NCI-H1436 treated with DMSO at 0.1 percent for 48 hours (cell line): Measurements from ENCODE around the gene SPATA25.
"Not testable (repeated sequence)": the region's sequence is repeated elsewhere in the genome, so short reads cannot be mapped to it uniquely, and the experiment has no call there.

Experiments
- DNase-seq: peaks from one replicate; lab custom pipeline; 2025; lab: John Stamatoyannopoulos, UW

Gene SPATA25, protein sequence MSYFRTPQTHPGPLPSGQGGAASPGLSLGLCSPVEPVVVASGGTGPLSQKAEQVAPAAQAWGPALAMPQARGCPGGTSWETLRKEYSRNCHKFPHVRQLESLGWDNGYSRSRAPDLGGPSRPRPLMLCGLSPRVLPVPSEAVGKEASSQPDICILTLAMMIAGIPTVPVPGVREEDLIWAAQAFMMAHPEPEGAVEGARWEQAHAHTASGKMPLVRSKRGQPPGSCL

DNA sequence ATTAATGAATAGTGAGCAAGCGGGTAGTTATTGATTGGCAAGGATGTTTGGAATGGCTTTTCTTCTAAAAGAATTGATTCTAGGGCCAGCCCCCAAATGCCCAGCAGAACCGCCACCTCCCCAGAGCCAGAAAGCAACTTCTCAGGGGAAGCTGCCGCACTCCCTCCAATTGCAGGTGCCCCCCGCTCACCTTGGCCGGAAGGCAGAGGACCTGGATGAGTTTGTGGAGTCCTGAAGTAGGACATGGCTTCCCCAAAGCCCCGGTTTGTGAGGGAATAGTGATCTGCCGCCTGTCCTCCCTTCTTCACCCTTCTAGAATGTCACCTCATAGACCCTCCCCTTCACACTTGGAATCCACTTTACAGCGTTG lies at the start of gene SPATA25:
Gene SPATA25 (minus strand): TSS at position 277 of the 370 bp plus-strand sequence. CDS start 32 bp downstream, at position 245.
- DNase-seq = no peak

- DNase-seq = no peak
Observed at GRCh38 chr20:45935416-45936046, 48.1 kb upstream of the SPATA25 start.

- peak; percentile 83 for DNase-seq
Observed at GRCh38 chr20:45934586-45935415, 47.4 kb upstream of the SPATA25 start, which contains the start of gene PCIF1. PCIF1 (plus strand) TSS chr20:45934683; CDS start chr20:45939000, 4,317 bp downstream.

DNA sequence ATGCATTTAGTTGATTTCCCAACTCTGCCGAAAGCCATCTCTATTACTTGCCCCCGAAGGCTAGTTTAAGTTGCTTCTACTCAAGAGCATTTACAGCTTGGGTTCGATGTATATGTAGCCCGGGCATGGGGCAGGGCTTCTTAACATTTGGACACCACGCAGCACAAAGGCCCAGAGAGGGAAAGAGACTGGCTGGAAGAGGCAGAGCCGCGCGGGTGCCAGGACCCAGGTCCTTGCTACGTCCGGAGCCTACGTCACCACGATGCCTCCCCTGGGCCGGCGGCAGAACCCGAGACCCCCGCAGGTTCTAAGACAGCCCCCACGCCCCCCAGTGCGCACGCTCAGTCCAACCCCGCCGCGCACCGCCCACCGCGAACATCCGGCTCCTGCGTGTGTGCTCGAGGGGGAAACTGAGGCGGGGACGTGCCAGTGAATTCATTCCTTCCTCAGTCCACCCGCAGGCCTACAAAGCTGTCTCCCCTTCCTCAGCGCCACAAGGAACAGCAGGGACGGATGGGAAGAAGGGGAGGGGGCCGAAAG lies 46.7 kb upstream of the SPATA25 start:
- no peak for DNase-seq

DNA sequence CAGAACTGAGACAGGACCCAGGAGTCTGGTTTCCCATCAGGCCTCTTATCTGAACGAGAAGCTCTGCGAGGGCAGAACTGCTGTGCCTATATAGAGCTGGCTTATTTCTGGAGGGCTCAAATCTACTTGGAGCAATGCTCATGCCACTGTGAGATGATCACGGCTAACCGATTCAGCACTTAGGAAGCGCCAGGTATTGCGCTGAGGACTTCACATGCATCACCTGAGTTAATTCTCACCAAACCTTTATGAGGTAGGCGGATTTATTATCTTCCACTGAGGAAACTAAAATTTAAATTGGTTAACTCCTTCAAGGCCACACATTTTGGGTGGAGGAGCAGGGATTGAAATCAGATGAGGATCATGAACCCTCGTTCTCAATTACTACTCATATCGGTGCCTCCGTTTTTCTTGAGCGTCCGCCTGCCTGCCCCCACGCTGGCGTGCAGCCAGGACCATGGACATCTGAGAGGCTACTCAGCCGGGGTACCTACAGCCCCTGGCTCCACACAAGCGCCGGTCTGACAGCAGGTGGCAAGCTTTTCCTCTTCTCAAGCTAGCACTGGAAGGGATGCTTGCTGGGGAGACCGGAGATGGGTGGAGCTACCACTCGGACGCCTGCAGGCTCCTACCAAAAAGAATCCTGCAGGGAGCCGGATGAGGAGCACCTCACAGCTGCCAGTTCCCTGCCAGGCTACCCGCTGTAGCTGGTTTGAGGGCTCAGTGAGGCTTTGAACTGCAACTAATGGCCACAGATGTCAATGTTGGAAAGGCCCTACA lies 46.0 kb upstream of the SPATA25 start:
- DNase-seq = peak; percentile 61

DNA sequence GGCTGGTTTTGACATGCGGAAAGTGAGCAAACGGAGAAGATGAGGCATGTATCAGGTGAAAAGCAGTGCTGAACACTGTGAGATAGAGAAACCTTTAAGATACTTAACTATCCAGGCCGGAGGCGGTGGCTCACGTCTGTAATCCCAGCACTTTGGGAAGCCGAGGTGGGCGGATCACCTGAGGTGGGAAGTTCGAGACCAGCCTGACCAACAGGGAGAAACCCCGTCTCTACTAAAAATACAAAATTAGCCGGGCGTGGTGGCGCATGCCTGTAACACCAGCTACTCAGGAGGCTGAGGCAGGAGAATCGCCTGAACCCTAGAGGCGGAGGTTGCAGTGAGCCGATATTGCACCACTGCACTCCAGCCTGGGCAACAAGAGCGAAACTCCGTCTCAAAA lies 44.3 kb upstream of the SPATA25 start:
- not testable (repeated sequence) for DNase-seq

- no peak for DNase-seq
Observed at GRCh38 chr20:45927071-45927878, 39.9 kb upstream of the SPATA25 start.

DNA sequence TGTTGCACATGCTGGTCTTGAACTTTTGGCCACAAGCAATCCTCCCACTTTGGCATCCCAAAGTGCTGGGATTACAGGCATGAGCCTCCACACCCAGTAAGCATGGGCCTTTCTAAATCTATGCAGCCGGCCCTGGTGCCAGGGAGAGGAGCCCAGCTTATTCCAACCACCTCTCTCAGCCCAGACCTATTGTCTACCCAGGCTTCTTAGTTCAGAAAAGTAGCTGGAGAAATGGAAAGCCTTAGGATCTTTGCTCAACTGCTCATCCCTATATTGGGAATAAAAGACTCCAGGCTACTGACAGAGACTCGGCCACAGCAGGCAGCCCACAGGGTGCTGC lies 39.3 kb upstream of the SPATA25 start:
- no peak for DNase-seq

- no peak for DNase-seq
Observed at GRCh38 chr20:45925821-45926506, 38.5 kb upstream of the SPATA25 start.

- DNase-seq = no peak
Observed at GRCh38 chr20:45924391-45925261, 37.2 kb upstream of the SPATA25 start.

DNA sequence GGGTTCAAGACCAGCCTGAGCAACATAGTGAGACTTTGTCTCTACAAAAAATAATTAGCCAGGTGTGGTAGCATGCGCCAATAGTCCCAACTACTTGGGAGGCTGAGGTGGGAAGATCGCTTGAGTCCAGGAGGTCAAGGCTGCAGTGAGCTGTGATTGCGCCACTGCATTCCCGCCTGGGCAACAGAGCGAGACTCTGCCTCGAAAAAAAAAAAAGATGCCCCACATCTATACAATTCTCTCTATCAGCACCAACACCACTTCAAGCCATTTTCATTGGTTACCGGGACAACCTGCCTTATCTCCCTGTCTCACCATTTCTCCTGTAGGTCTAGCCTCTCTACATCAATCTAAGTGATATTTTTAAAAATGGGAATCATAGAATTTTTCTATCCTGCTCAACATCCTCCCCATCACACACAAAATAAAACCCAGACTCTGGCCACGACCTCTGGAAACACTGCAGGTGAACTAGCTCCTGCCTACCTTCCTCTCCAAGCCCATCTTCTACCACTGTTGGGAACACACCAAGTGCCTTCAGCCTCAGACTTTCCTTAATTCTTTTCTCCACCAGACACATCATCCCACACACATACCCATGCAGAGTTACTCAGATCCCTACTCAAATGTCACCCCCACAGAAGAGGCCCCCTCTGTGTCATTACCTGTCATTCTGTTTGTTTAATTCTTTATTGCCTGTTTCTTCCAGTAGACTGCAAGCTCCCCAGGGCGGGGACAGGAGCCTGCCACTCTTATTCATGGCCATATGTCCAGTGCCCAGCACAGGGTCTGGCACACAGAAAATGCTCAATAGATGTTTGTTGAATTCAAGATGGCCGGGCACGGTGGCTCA lies 34.1 kb upstream of the SPATA25 start:
- DNase-seq = no peak

DNA sequence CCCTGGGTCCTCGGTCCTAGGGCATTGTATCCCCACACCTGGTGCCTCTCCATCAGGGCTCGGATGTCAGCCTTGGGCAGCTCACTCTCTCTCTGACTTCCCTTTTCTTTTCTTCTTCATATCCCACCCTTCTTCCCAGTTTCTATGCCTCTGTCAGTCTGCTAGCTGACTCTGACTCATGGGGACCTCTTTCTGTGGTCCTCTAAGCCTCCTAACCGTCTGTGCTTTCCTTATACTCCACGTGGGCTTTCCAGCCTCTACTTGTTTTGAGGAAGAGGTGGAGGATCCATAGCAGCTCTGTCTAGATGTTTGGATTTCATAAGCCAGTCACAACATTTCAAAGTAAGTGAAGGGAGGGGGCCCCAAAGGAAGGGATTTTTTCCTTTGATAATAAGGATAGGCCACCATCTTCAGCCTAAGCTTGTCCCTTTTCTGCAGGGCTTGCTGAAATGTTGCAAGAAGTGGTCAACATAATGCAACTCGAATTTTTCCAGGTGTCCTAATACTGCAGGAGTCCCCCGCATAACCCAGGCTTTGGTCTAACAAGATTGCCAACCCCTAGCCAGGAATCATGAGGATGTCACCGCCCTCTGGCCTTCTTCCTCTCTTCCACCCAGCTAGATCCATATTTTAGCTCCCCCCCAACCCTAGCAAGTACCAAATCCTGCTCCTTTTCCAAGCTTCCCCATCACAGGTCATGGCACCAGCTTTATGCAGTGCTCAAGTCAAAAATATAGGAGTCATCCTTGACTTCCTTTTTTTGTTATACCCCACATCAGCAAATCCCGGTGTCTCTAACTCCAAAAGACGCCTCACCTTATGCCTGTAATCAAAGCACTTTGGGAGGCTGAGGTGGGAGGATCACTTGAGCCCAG lies 33.3 kb upstream of the SPATA25 start:
- no peak for DNase-seq

GRCh38 chr20:45919542-45920399 lies 32.3 kb upstream of the SPATA25 start:
- DNase-seq = no peak

GRCh38 chr20:45918779-45919537 lies 31.5 kb upstream of the SPATA25 start:
- DNase-seq = no peak

- DNase-seq = no peak
Observed at GRCh38 chr20:45918182-45918737, 30.8 kb upstream of the SPATA25 start.

- no peak for DNase-seq
Observed at GRCh38 chr20:45917790-45918141, 30.3 kb upstream of the SPATA25 start.
